Mesothelial cell of epicardium (in vitro differentiated cells): ENCODE results near the gene PDZRN3. TPM values are rescaled to one million over a fixed set of nuclear protein-coding genes. Genes with fewer than 3 reads are reported as not detected.
A peak's percentile ranks its signal among the peaks of the same experiment; 100 is the strongest.

Experiments
- DNase-seq, 2 experiments: peaks; one replicate each; pipeline ENCODE4 v3.0.0; 2021; ENCODE audit warnings: low spot score in 2 of 2; ENCODE audit not compliant: unreplicated experiment in 2 of 2
- H3K27ac Mint-ChIP-seq: 2 replicates; pipeline ENCODE4 v1.8.0; 2021; ENCODE audit warnings: mixed read lengths
- H3K27me3 Mint-ChIP-seq: 2 replicates; pipeline ENCODE4 v1.8.0; 2021; ENCODE audit warnings: low read depth, mixed read lengths
- H3K36me3 Mint-ChIP-seq: 2 replicates; pipeline ENCODE4 v1.8.0; 2021; ENCODE audit warnings: mixed read lengths
- H3K4me1 Mint-ChIP-seq: 2 replicates; pipeline ENCODE4 v1.8.0; 2021; ENCODE audit warnings: mixed read lengths
- H3K4me3 Mint-ChIP-seq: 2 replicates; pipeline ENCODE4 v1.8.0; 2021; ENCODE audit warnings: mild to moderate bottlenecking, moderate library complexity, mixed read lengths
- H3K9me3 Mint-ChIP-seq: 2 replicates; pipeline ENCODE4 v1.8.0; 2021; ENCODE audit warnings: mixed read lengths
- CTCF ChIP-seq: fragments of 200-600 bp; sonication (generic); IDR thresholded peaks from one replicate; pipeline ENCODE4 v1.5.0; 2021; ENCODE audit warnings: antibody characterized with exemption; ENCODE audit not compliant: unreplicated experiment
- total RNA-seq: library from RNA; stranded (reverse); gene quantifications from 3 replicates; pipeline ENCODE4 v1.2.1, GENCODE V29; 2021

PDZRN3 gene
- total RNA-seq, 1 donor from 2014 or later, result 48.4 TPM

- Mint-ChIP-seq H3K27me3 (no peaks in the 10 kb centered on the region), H3K36me3 (peaks cover 13% of the 10 kb centered on the region), H3K4me3 (no peak overlapping the region), H3K4me1 (peaks cover 33% of the 10 kb centered on the region), H3K27ac (peak overlapping the region; percentile 68), H3K9me3 (no peaks in the 10 kb centered on the region)
- TF ChIP-seq CTCF, result no peak
- no peak for DNase-seq
Measured at GRCh38 chr3:73602170-73602569, 22.6 kb downstream of the PDZRN3 start.

DNA sequence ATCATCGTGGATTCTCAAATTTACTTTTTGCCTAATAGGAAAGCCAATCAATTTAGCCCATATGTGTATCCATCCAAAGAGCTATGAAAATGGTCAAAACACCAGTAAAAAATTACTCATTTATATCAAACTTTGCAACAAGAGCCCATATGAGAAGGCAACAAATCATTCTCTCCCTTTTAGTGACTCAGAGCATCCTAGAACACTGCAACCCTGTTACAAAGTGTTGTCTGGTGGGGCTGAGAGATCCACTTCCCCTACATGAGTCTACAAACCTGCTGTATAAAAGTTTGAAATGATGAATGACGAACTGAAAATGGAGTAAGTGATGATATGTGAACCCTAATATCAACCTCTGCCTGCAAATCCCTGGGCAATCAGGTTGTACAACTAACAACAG is 23.3 kb downstream of the PDZRN3 start:
- no peak for DNase-seq
- Mint-ChIP-seq H3K4me3 (no peak overlapping the region), H3K4me1 (peaks cover 31% of the 10 kb centered on the region), H3K27me3 (no peaks in the 10 kb centered on the region), H3K27ac (peak overlapping the region; percentile 85), H3K36me3 (peaks cover 18% of the 10 kb centered on the region), H3K9me3 (peaks cover under 1% of the 10 kb centered on the region)
- TF ChIP-seq CTCF, result no peak

DNA sequence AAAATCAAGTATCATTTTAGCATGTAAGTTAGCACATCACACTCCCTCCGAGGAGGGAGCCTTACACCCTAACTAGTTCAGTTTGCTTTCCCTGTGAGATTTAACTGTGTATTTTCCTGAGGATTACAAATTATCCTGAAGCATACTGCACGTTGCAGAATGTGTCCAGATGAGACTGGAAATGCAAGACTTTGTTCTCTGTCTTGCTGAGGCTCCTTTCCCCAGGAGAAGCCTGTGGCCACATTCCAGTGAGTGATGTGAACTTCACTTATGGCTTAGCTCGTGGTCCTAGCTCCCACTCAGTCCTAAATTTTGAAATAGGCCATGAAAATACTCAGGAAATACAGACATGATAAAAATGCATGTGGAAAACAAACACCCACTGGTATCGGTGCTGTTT is 23.7 kb downstream of the PDZRN3 start:
- peaks cover 5% of the 10 kb centered on the region for H3K9me3 Mint-ChIP-seq
- H3K4me3 Mint-ChIP-seq, result no peak overlapping the region
- H3K27me3 Mint-ChIP-seq, result no peaks in the 10 kb centered on the region
- TF ChIP-seq CTCF, result no peak
- peaks cover 27% of the 10 kb centered on the region for H3K4me1 Mint-ChIP-seq
- peak overlapping the region; percentile 85 for H3K27ac Mint-ChIP-seq
- peaks cover 23% of the 10 kb centered on the region for H3K36me3 Mint-ChIP-seq
- no peak for DNase-seq

GRCh38 chr3:73600293-73600938 is 24.3 kb downstream of the PDZRN3 start:
- no peak for DNase-seq
- Mint-ChIP-seq H3K27me3 (no peaks in the 10 kb centered on the region), H3K4me1 (peaks cover 21% of the 10 kb centered on the region), H3K27ac (peak overlapping the region; percentile 85), H3K4me3 (no peak overlapping the region), H3K36me3 (peaks cover 29% of the 10 kb centered on the region), H3K9me3 (peaks cover 11% of the 10 kb centered on the region)
- TF ChIP-seq CTCF, result no peak

DNA sequence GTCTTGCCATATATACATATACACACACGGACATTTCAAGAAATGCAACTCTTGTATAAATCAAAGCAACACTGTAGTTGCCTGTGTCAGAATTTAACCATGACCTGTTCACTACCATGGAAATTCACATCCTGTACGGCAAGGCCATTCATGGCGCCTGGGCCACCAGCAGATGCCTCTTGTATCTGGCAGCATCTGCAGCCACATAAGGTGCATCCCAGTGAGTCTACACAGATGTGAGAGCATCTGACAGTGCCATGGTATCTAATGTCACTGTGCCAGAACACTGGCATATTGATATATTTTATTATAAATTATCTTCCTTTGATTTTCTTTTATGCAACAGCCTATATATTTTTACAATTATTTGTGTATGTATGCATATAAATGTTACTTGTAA is 25.1 kb downstream of the PDZRN3 start:
- TF ChIP-seq CTCF, result no peak
- H3K36me3 Mint-ChIP-seq, result peaks cover 29% of the 10 kb centered on the region

More for the DNA sequence above, 25.1 kb downstream of the PDZRN3 start:
- Mint-ChIP-seq H3K27me3 (no peaks in the 10 kb centered on the region), H3K4me3 (no peak overlapping the region), H3K9me3 (peaks cover 11% of the 10 kb centered on the region), H3K27ac (no peak overlapping the region), H3K4me1 (peaks cover 17% of the 10 kb centered on the region)
- DNase-seq, result no peak
